IMR-90 (cell line): ENCODE data around the gene BMPER. TPM values are rescaled to one million over a fixed set of nuclear protein-coding genes. Genes with fewer than 3 reads are reported as not detected.

ENCODE experiments used
- ATAC-seq: fragments of 200-7000 bp; cut with Tn5 transposase; 2 replicates; pipeline ENCODE4 v1.9.1; 2020; ENCODE audit warnings: low read depth, mild to moderate bottlenecking, moderate library complexity
- BruUV-seq: library from RNA; stranded (reverse); fragments of 400-500 nt; replicated peaks from 2 replicates; lab custom pipeline; 2021; lab: Mats Ljungman, UMichigan
- CTCF ChIA-PET: fragments of 300-600 bp; formaldehyde crosslinking; extraction: SDS; loops from one replicate; lab custom pipeline; 2021; ENCODE audit warnings: antibody characterized with exemption; lab: Yijun Ruan, JAX
- POLR2A ChIA-PET: fragments of 300-600 bp; sonication (Branson Sonifier 250); formaldehyde crosslinking; loops from one replicate; lab custom pipeline; 2022; ENCODE audit warnings: antibody characterized with exemption; ENCODE audit not compliant: unreplicated experiment; lab: Charles Lee
- DNase-seq: peaks from one replicate; pipeline ENCODE4 v3.0.0; 2013
- H2AFZ ChIP-seq: replicated peaks from 2 replicates; pipeline ENCODE3; 2013; ENCODE audit warnings: low read length, mild to moderate bottlenecking; ENCODE audit not compliant: poor library complexity
- H2AK5ac ChIP-seq: 2 replicates; pipeline ENCODE4 v1.6.1; 2013; ENCODE audit warnings: low read depth, low read length, inconsistent platforms
- H2AK9ac ChIP-seq: replicated peaks from 2 replicates; pipeline ENCODE3; 2013; ENCODE audit warnings: mild to moderate bottlenecking, low read depth, low read length, moderate library complexity; ENCODE audit not compliant: poor library complexity
- H2BK120ac ChIP-seq: 2 replicates; pipeline ENCODE4 v1.6.1; 2013; ENCODE audit warnings: low read depth, low read length, inconsistent platforms
- H2BK15ac ChIP-seq: 3 replicates; pipeline ENCODE4 v1.6.1; 2013; ENCODE audit warnings: low read depth, low read length, inconsistent platforms
- H2BK20ac ChIP-seq: 2 replicates; pipeline ENCODE4 v1.6.1; 2013; ENCODE audit warnings: low read depth, mild to moderate bottlenecking, inconsistent platforms, low read length, moderate library complexity
- H2BK5ac ChIP-seq: 2 replicates; pipeline ENCODE4 v1.6.1; 2013; ENCODE audit warnings: mild to moderate bottlenecking, low read depth, low read length, inconsistent platforms; ENCODE audit not compliant: poor library complexity, severe bottlenecking
- H3K14ac ChIP-seq: replicated peaks from 2 replicates; pipeline ENCODE4 v1.6.1; 2013; ENCODE audit warnings: low read depth, low read length, inconsistent platforms
- H3K18ac ChIP-seq: 2 replicates; pipeline ENCODE4 v1.6.1; 2013; ENCODE audit warnings: low read depth, low read length, control low read depth
- H3K23ac ChIP-seq: 2 replicates; pipeline ENCODE4 v1.6.1; 2013; ENCODE audit warnings: low read depth, low read length, inconsistent platforms
- H3K27ac ChIP-seq: 2 replicates; pipeline ENCODE4 v1.5.1; 2013; ENCODE audit warnings: mild to moderate bottlenecking, control low read depth, low read length; ENCODE audit not compliant: insufficient read depth
- H3K27me3 ChIP-seq: 2 replicates; pipeline ENCODE4 v1.6.1; 2013; ENCODE audit warnings: low read length; ENCODE audit not compliant: control insufficient read depth, insufficient read depth
- H3K36me3 ChIP-seq: 2 replicates; pipeline ENCODE4 v1.6.1; 2013; ENCODE audit warnings: low read length, mixed read lengths; ENCODE audit not compliant: control insufficient read depth, insufficient read depth
- H3K4ac ChIP-seq: 2 replicates; pipeline ENCODE4 v1.6.1; 2013; ENCODE audit warnings: low read depth, low read length, inconsistent platforms
- H3K4me1 ChIP-seq: 2 replicates; pipeline ENCODE4 v1.6.1; 2013; ENCODE audit warnings: low read length, mixed read lengths; ENCODE audit not compliant: control insufficient read depth, insufficient read depth
- H3K4me2 ChIP-seq: 2 replicates; pipeline ENCODE4 v1.6.1; 2013; ENCODE audit warnings: low read depth, mild to moderate bottlenecking, control low read depth, low read length, moderate library complexity
- H3K4me3 ChIP-seq: 2 replicates; pipeline ENCODE4 v1.5.1; 2013; ENCODE audit warnings: low read depth, mild to moderate bottlenecking, control low read depth, low read length, moderate library complexity; ENCODE audit not compliant: insufficient read depth
- H3K56ac ChIP-seq: 2 replicates; pipeline ENCODE4 v1.6.1; 2013; ENCODE audit warnings: low read length, inconsistent platforms; ENCODE audit not compliant: insufficient read depth; ENCODE audit errors: extremely low read depth
- H3K79me1 ChIP-seq, 2 experiments: 2 replicates each; pipeline ENCODE4 v1.6.1; 2013; ENCODE audit warnings: low read length in 2 of 2, inconsistent platforms in 1 of 2, low read depth in 1 of 2
- H3K9ac ChIP-seq: 2 replicates; pipeline ENCODE4 v1.6.1; 2013; ENCODE audit warnings: low read depth, low read length, control low read depth
- H3K9me1 ChIP-seq: 2 replicates; pipeline ENCODE4 v1.6.1; 2013; ENCODE audit warnings: low read length, inconsistent platforms; ENCODE audit not compliant: insufficient read depth
- H3K9me3 ChIP-seq: 2 replicates; pipeline ENCODE4 v1.6.1; 2013; ENCODE audit warnings: low read length; ENCODE audit not compliant: control insufficient read depth, insufficient read depth
- H4K20me1 ChIP-seq: 2 replicates; pipeline ENCODE4 v1.6.1; 2013; ENCODE audit warnings: low read length, inconsistent platforms; ENCODE audit not compliant: insufficient read depth
- H4K5ac ChIP-seq: 2 replicates; pipeline ENCODE4 v1.6.1; 2013; ENCODE audit warnings: mild to moderate bottlenecking, low read depth, low read length, control low read depth
- H4K8ac ChIP-seq, 2 experiments: 2 replicates each; pipeline ENCODE4 v1.6.1; 2013; ENCODE audit warnings: low read depth in 2 of 2, low read length in 2 of 2, control low read depth in 1 of 2, inconsistent platforms in 1 of 2
- H4K91ac ChIP-seq: 2 replicates; pipeline ENCODE4 v1.6.1; 2013; ENCODE audit warnings: low read depth, low read length, inconsistent platforms; ENCODE audit not compliant: insufficient read depth
- BHLHE40 ChIP-seq: fragments of 150-350 bp; IDR thresholded peaks from 2 replicates; pipeline ENCODE4 v1.6.1; 2016; ENCODE audit warnings: mild to moderate bottlenecking, low read depth, low read length
- CEBPB ChIP-seq: IDR thresholded peaks from 2 replicates; pipeline ENCODE4 v1.6.1; 2012; ENCODE audit warnings: low read depth, low read length, improper control_type of control experiment
- CHD1 ChIP-seq: IDR thresholded peaks from 2 replicates; pipeline ENCODE4 v1.6.1; 2012; ENCODE audit warnings: low read depth, low read length, improper control_type of control experiment
- FOS ChIP-seq: fragments of 150-350 bp; IDR thresholded peaks from 2 replicates; pipeline ENCODE4 v1.6.1; 2016; ENCODE audit warnings: low read depth, low read length
- MAFK ChIP-seq: IDR thresholded peaks from 2 replicates; pipeline ENCODE4 v1.6.1; 2012; ENCODE audit warnings: low read depth, low read length, improper control_type of control experiment
- MAZ ChIP-seq: IDR thresholded peaks from 2 replicates; pipeline ENCODE4 v1.6.1; 2012; ENCODE audit warnings: low read depth, mild to moderate bottlenecking, low read length, improper control_type of control experiment, moderate library complexity, borderline replicate concordance
- MXI1 ChIP-seq: IDR thresholded peaks from 2 replicates; pipeline ENCODE4 v1.6.1; 2012; ENCODE audit warnings: low read depth, mild to moderate bottlenecking, low read length, moderate library complexity, borderline replicate concordance
- POLR2A ChIP-seq: IDR thresholded peaks from 2 replicates; pipeline ENCODE4 v1.6.1; 2012; ENCODE audit warnings: mild to moderate bottlenecking, low read depth, low read length
- RAD21 ChIP-seq: IDR thresholded peaks from 2 replicates; pipeline ENCODE4 v1.6.1; 2012; ENCODE audit warnings: low read length, improper control_type of control experiment
- RCOR1 ChIP-seq: IDR thresholded peaks from 2 replicates; pipeline ENCODE4 v1.6.1; 2012; ENCODE audit warnings: mild to moderate bottlenecking, low read length, improper control_type of control experiment; ENCODE audit not compliant: insufficient replicate concordance
- RFX5 ChIP-seq: IDR thresholded peaks from 2 replicates; pipeline ENCODE4 v1.8.0; 2012; ENCODE audit warnings: low read depth, mild to moderate bottlenecking, low read length, moderate library complexity
- WGBS, 2 experiments: methylation state at CpG; one replicate each; pipeline versions ENCODE4 v1.1.5 to v1.1.7; 2013; ENCODE audit warnings: missing lambda C conversion rate in 2 of 2; ENCODE audit not compliant: insufficient read length in 1 of 2; ENCODE audit errors: extremely low coverage in 2 of 2; 5-methylcytosine and 5-hydroxymethylcytosine counted together
- dilution Hi-C: fragments of 300-500 bp; cut with HindIII; formaldehyde crosslinking; loops from one replicate; pipeline ENCODE4 v1.14.3; 2018; ENCODE audit warnings: low sequenced_read_pairs; ENCODE audit not compliant: unreplicated experiment
- in situ Hi-C: fragments of 300-500 bp; cut with MboI; formaldehyde crosslinking; loops from 3 replicates; pipeline ENCODE4 v1.14.3; 2019; ENCODE audit warnings: low sequenced_read_pairs, inconsistent platforms, mixed read lengths
- intact Hi-C: fragments of 100-400 bp; cut with micrococcal nuclease; formaldehyde crosslinking; loops from 2 replicates; pipeline ENCODE4 v1.10.0; 2022
- polyA plus RNA-seq, 3 experiments: library from polyadenylated mRNA; depleted of rRNA; stranded (reverse); fragments of >200 nt; gene quantifications; 2 replicates each; pipeline ENCODE4 v1.2.3, GENCODE V29; 2012; ENCODE audit warnings: low replicate concordance in 1 of 3
- total RNA-seq: library from RNA; depleted of rRNA; stranded (reverse); fragments of >200 nt; gene quantifications from 2 replicates; pipeline ENCODE4 v1.2.3, GENCODE V29; 2012
- TF ChIP-seq, protein P1 (sequence below): fragments of 150-350 bp; IDR thresholded peaks from 2 replicates; pipeline ENCODE4 v1.6.1; 2017; ENCODE audit warnings: mild to moderate bottlenecking, antibody characterized with exemption, low read length, low read depth

The BMPER gene
- total and polyA plus RNA-seq, 2 of the 4 experiments (the other 2 are of a cell fraction) = 6.2 to 7.9 TPM

DNA sequence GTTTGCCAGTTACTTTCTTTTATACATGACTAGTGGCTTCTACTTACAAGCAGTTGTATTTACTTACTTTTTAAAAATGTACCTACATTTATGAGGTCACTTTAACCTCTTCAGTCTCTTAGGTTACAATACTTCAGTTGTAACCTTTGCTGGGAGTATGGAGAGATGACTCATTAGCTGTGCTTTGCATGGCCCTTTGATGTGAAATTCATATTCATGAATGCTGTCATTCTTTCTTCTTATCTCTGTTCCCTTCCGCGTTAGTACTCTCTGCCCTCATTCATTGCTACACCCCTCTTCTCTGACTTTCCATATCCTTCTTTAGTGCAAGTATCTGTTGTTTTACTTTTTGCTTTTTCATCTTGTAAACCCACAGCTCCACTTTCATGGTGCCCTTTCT lies 164.3 kb downstream of the BMPER start:
- no TSS peak for BruUV-seq
- no CpG with 5 or more reads among the region's 2 CpGs for WGBS, 2 experiments
- Histone ChIP-seq H3K4me3 (no peak overlapping the region), H4K91ac (no peak overlapping the region), H3K9ac (no peak overlapping the region), H3K56ac (no peak overlapping the region), H2BK20ac (no peak overlapping the region), H2BK15ac (peak overlapping the region; percentile 0; the same call in 1 of the 3 replicates), H3K27me3 (no peaks in the 10 kb centered on the region), H3K9me1 (no peaks in the 10 kb centered on the region; the same call in 1 of the 2 replicates), H3K36me3 (no peaks in the 10 kb centered on the region), H2AK9ac (no peak overlapping the region), H4K20me1 (no peaks in the 10 kb centered on the region), H3K79me1 (no peaks in the 10 kb centered on the region), H2AFZ (no peak overlapping the region), H4K8ac (no peak overlapping the region), H3K9me3 (no peaks in the 10 kb centered on the region), H3K27ac (no peak overlapping the region), H2BK5ac (no peak overlapping the region), H3K14ac (no peak overlapping the region), H3K23ac (no peak overlapping the region), H2AK5ac (no peak overlapping the region), H3K18ac (peak overlapping the region; percentile 66; the same call in 1 of the 2 replicates), H4K5ac (no peak overlapping the region), H2BK120ac (no peak overlapping the region), H3K4ac (no peak overlapping the region), H3K4me2 (no peak overlapping the region; the same call in 1 of the 2 replicates), H3K4me1 (peaks cover 20% of the 10 kb centered on the region)
- dilution Hi-C loops = no loop called here
- in situ Hi-C loops = no loop called here
- TF ChIP-seq FOS (peak; percentile 41; the same call in 1 of the 2 replicates), POLR2A (no peak), RFX5 (no peak), CEBPB (peak; percentile 29; the same call in 1 of the 2 replicates), MXI1 (no peak), CHD1 (no peak), BHLHE40 (no peak), RAD21 (no peak), MAFK (no peak), RCOR1 (no peak), MAZ (no peak)
- TF ChIP-seq, protein P1, sequence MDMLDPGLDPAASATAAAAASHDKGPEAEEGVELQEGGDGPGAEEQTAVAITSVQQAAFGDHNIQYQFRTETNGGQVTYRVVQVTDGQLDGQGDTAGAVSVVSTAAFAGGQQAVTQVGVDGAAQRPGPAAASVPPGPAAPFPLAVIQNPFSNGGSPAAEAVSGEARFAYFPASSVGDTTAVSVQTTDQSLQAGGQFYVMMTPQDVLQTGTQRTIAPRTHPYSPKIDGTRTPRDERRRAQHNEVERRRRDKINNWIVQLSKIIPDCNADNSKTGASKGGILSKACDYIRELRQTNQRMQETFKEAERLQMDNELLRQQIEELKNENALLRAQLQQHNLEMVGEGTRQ = no peak
- DNase-seq = peak; percentile 61
- intact Hi-C loops = loop anchor here (2.0 kb wide), 1 partner anchor 83 kb away; no protein-coding TSS in a partner anchor
- POLR2A ChIA-PET = no interaction called here
- ATAC-seq = 0 out of 2 replicates have a peak, but pooled peaks have one; percentile 3
- CTCF ChIA-PET = interaction anchor here (1.5 to 1.7 kb wide), 3 partner anchors 17 to 88 kb away, joined by 3 to 5 read pairs (median 4); no protein-coding TSS in a partner anchor
